ENCODE results near the gene MCOLN1.

Gene MCOLN1

DNA sequence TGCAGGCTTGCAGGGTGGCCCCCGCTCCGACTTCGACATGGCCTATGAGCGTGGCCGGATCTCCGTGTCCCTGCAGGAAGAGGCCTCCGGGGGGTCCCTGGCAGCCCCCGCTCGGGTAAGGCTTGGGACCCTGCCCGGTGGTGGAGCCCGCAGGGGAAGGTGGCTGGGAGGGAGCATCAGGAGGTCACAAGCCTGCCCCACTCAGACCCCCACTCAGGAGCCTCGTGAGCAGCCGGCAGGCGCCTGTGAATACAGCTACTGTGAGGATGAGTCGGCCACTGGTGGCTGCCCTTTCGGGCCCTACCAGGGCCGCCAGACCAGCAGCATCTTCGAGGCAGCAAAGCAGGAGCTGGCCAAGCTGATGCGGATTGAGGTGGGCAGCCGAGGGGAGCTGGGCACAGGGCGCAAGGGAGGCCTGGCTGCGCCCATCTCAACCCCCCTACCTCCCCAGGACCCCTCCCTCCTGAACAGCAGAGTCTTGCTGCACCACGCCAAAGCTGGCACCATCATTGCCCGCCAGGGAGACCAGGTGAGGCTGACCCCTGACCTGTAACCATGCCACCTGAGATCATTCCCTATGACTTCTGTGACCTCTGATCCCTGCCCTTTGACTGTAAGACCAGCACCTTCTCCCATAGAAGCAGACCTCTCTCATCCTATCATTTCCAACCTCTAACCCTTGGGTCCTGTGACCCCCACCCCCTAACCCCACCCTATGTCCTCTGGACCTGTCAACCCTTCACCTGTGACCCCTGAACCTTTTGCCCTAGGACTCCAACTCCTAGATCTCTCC is 20.3 kb downstream of the MCOLN1 start:
- peaks cover 0 to 46% (median 30%) of the 10 kb centered on the region in 4 experiments for H3K36me3 ChIP-seq (ENCODE audit: control insufficient read depth in 4 of 4, insufficient read depth in 4 of 4, low read length in 3 of 4)
- no peak for DNase-seq
- ChIA-PET CTCF (no interaction called here), POLR2A (no interaction called here)
- 99% methylated on average over 22 of the region's 24 CpGs for WGBS (ENCODE audit: insufficient coverage)
- H3K4me3 ChIP-seq (ENCODE audit: control insufficient read depth in 1 of 7, extremely low read depth in 1 of 7, insufficient read depth in 4 of 7, low read depth in 2 of 7, low read length in 6 of 7), result no peak overlapping the region
- H3K4me1 ChIP-seq (ENCODE audit: control extremely low read depth in 1 of 4, control insufficient read depth in 4 of 4, insufficient read depth in 4 of 4, low read length in 3 of 4), result peaks cover 5 to 36% (median 27%) of the 10 kb centered on the region in 4 experiments
- no peaks in the 10 kb centered on the region for H3K9me3 ChIP-seq (ENCODE audit: control extremely low read depth in 1 of 5, control insufficient read depth in 4 of 5, insufficient read depth in 2 of 5, low read depth in 1 of 5, low read length in 4 of 5)
- H3K27me3 ChIP-seq (replicated peaks in 2 of 5; ENCODE audit: control insufficient read depth in 4 of 5, insufficient read depth in 5 of 5, low read length in 4 of 5), result no peaks in the 10 kb centered on the region
- no peak overlapping the region for H3K27ac ChIP-seq (ENCODE audit: insufficient read depth in 1 of 2, low read depth in 1 of 2, low read length in 2 of 2, poor library complexity in 1 of 2, severe bottlenecking in 2 of 2)

DNA sequence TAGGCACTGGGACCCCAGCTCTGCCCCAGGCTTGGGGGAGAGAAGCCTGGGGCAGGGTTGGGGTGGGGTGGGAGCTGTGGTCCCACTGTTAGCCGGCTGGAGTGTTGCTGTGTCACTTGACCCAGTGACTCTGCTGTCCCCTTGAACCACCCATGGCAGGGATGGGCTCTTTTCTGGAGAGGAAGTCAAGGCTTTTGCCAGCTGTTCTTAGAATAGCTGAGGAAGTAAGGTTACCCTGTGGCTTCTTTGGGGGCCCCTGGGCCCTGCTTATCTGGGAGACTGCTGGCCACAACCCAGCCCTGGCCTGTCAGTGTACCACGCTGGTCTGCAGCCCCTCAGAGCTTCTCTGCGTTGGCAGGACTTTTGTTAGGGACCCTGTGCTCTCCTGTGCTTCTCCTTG is 22.2 kb downstream of the MCOLN1 start:
- Histone ChIP-seq H3K9me3 (ENCODE audit: control extremely low read depth in 1 of 5, control insufficient read depth in 4 of 5, insufficient read depth in 2 of 5, low read depth in 1 of 5, low read length in 4 of 5) (no peaks in the 10 kb centered on the region), H3K27ac (ENCODE audit: insufficient read depth in 1 of 2, low read depth in 1 of 2, low read length in 2 of 2, poor library complexity in 1 of 2, severe bottlenecking in 2 of 2) (peak overlapping the region in 1 of 2 experiments; percentile 34), H3K4me3 (ENCODE audit: control insufficient read depth in 1 of 7, extremely low read depth in 1 of 7, insufficient read depth in 4 of 7, low read depth in 2 of 7, low read length in 6 of 7) (peak overlapping the region in 4 of 7 experiments; percentile 4 to 48 (median 21)), H3K27me3 (replicated peaks in 2 of 5; ENCODE audit: control insufficient read depth in 4 of 5, insufficient read depth in 5 of 5, low read length in 4 of 5) (no peaks in the 10 kb centered on the region), H3K4me1 (ENCODE audit: control extremely low read depth in 1 of 4, control insufficient read depth in 4 of 4, insufficient read depth in 4 of 4, low read length in 3 of 4) (peaks cover 5 to 36% (median 27%) of the 10 kb centered on the region in 4 experiments), H3K36me3 (ENCODE audit: control insufficient read depth in 4 of 4, insufficient read depth in 4 of 4, low read length in 3 of 4) (peaks cover 0 to 36% (median 24%) of the 10 kb centered on the region in 4 experiments)
- ChIA-PET CTCF (interaction anchor here (1.2 kb wide), 1 partner anchor 28 kb away, joined by 3 read pairs; no protein-coding TSS in a partner anchor), POLR2A (interaction anchor here (0.6 to 1.3 kb wide), 2 partner anchors 29 to 120 kb away, joined by 3 to 4 read pairs; partner anchors contain the start of gene ZNF358)
- WGBS (ENCODE audit: insufficient coverage), result 0% methylated on average over 3 of the region's 3 CpGs
- DNase-seq, result peak; percentile 34 to 71 (median 67)

GRCh38 chr19:7545300-7545699 is 22.9 kb downstream of the MCOLN1 start:
- no peaks in the 10 kb centered on the region for H3K9me3 ChIP-seq (ENCODE audit: control extremely low read depth in 1 of 5, control insufficient read depth in 4 of 5, insufficient read depth in 2 of 5, low read depth in 1 of 5, low read length in 4 of 5)
- peaks cover 5 to 36% (median 27%) of the 10 kb centered on the region in 4 experiments for H3K4me1 ChIP-seq (ENCODE audit: control extremely low read depth in 1 of 4, control insufficient read depth in 4 of 4, insufficient read depth in 4 of 4, low read length in 3 of 4)
- H3K36me3 ChIP-seq (ENCODE audit: control insufficient read depth in 4 of 4, insufficient read depth in 4 of 4, low read length in 3 of 4), result peaks cover 0 to 37% (median 24%) of the 10 kb centered on the region in 4 experiments
- DNase-seq, result no peak
- no peaks in the 10 kb centered on the region for H3K27me3 ChIP-seq (replicated peaks in 2 of 5; ENCODE audit: control insufficient read depth in 4 of 5, insufficient read depth in 5 of 5, low read length in 4 of 5)
- ChIA-PET CTCF (interaction anchor here (0.6 to 1.0 kb wide), 2 partner anchors 23 to 393 kb away, joined by 4 read pairs; no protein-coding TSS in a partner anchor), POLR2A (interaction anchor here (1.3 kb wide), 1 partner anchor 29 kb away, joined by 4 read pairs; the partner anchor contains the start of gene ZNF358)
- no peak overlapping the region for H3K27ac ChIP-seq (ENCODE audit: insufficient read depth in 1 of 2, low read depth in 1 of 2, low read length in 2 of 2, poor library complexity in 1 of 2, severe bottlenecking in 2 of 2)
- H3K4me3 ChIP-seq (ENCODE audit: control insufficient read depth in 1 of 7, extremely low read depth in 1 of 7, insufficient read depth in 4 of 7, low read depth in 2 of 7, low read length in 6 of 7), result peak overlapping the region in 2 of 7 experiments; percentile 4 to 48
- WGBS (ENCODE audit: insufficient coverage), result 83% methylated on average over 8 of the region's 8 CpGs

DNA sequence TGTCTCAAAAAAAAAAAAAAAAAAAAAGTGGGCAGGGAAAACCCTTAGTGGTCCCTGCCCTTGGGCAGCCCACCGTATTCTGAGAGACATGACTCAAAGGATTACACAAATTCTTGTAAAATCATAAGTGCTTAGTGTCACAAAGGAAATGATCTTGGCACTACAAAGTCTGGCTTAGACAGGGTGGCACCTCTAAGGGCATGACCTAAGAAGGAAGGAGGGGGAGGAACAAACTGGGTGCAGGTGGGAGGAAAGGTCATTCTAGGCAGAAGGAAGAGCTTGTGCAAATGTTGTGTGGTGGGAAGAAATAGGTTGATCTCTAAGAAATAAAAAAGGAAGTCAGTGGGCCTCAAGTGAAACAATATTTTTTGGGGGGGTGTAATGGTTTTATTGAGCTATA is 23.5 kb downstream of the MCOLN1 start:
- no peak overlapping the region for H3K4me3 ChIP-seq (ENCODE audit: control insufficient read depth in 1 of 7, extremely low read depth in 1 of 7, insufficient read depth in 4 of 7, low read depth in 2 of 7, low read length in 6 of 7)
- ChIA-PET CTCF (interaction anchor here (0.6 to 1.2 kb wide), 3 partner anchors 22 to 394 kb away, joined by 4 to 5 read pairs (median 4); a partner anchor contains a TSS), POLR2A (no interaction called here)
- no peaks in the 10 kb centered on the region for H3K27me3 ChIP-seq (replicated peaks in 2 of 5; ENCODE audit: control insufficient read depth in 4 of 5, insufficient read depth in 5 of 5, low read length in 4 of 5)
- H3K4me1 ChIP-seq (ENCODE audit: control extremely low read depth in 1 of 4, control insufficient read depth in 4 of 4, insufficient read depth in 4 of 4, low read length in 3 of 4), result peaks cover 5 to 36% (median 27%) of the 10 kb centered on the region in 4 experiments
- H3K27ac ChIP-seq (ENCODE audit: insufficient read depth in 1 of 2, low read depth in 1 of 2, low read length in 2 of 2, poor library complexity in 1 of 2, severe bottlenecking in 2 of 2), result no peak overlapping the region
- H3K9me3 ChIP-seq (ENCODE audit: control extremely low read depth in 1 of 5, control insufficient read depth in 4 of 5, insufficient read depth in 2 of 5, low read depth in 1 of 5, low read length in 4 of 5), result no peaks in the 10 kb centered on the region
- no CpG with 5 or more reads among the region's 1 CpG for WGBS (ENCODE audit: insufficient coverage)
- H3K36me3 ChIP-seq (ENCODE audit: control insufficient read depth in 4 of 4, insufficient read depth in 4 of 4, low read length in 3 of 4), result peaks cover 0 to 37% (median 24%) of the 10 kb centered on the region in 4 experiments
- peak in 1 of 3 donors; percentile 19 for DNase-seq

DNA sequence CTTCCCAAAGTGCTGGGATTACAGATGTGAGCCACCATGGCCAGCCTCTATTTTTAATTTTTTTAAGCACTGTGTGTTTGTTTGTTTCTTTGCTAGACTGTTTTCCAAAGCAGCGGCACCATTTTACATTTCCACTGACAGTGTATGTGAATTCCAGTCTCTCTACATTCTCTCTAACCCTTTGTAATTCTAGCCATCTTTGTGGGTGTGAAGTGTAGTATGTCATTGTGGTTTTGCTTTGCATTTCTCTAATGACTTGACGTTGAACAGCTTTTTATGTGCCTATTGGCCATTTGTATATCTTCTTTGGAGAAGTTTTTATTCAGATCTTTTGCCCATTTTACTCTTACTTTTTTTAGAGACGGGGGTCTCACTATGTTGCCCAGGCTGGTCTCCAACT is 24.7 kb downstream of the MCOLN1 start:
- no peak for DNase-seq
- CTCF ChIA-PET, result no interaction called here
- 100% methylated on average over 1 of the region's 3 CpGs for WGBS (ENCODE audit: insufficient coverage)
- Histone ChIP-seq H3K9me3 (ENCODE audit: control extremely low read depth in 1 of 5, control insufficient read depth in 4 of 5, insufficient read depth in 2 of 5, low read depth in 1 of 5, low read length in 4 of 5) (no peaks in the 10 kb centered on the region), H3K4me1 (ENCODE audit: control extremely low read depth in 1 of 4, control insufficient read depth in 4 of 4, insufficient read depth in 4 of 4, low read length in 3 of 4) (peaks cover 5 to 36% (median 27%) of the 10 kb centered on the region in 4 experiments), H3K4me3 (ENCODE audit: control insufficient read depth in 1 of 7, extremely low read depth in 1 of 7, insufficient read depth in 4 of 7, low read depth in 2 of 7, low read length in 6 of 7) (no peak overlapping the region), H3K36me3 (ENCODE audit: control insufficient read depth in 4 of 4, insufficient read depth in 4 of 4, low read length in 3 of 4) (peaks cover 0 to 28% (median 15%) of the 10 kb centered on the region in 4 experiments), H3K27me3 (replicated peaks in 2 of 5; ENCODE audit: control insufficient read depth in 4 of 5, insufficient read depth in 5 of 5, low read length in 4 of 5) (no peaks in the 10 kb centered on the region), H3K27ac (ENCODE audit: insufficient read depth in 1 of 2, low read depth in 1 of 2, low read length in 2 of 2, poor library complexity in 1 of 2, severe bottlenecking in 2 of 2) (no peak overlapping the region)
- POLR2A ChIA-PET, result interaction anchor here (0.6 kb wide), 1 partner anchor 880 kb away, joined by 4 read pairs; no protein-coding TSS in a partner anchor

DNA sequence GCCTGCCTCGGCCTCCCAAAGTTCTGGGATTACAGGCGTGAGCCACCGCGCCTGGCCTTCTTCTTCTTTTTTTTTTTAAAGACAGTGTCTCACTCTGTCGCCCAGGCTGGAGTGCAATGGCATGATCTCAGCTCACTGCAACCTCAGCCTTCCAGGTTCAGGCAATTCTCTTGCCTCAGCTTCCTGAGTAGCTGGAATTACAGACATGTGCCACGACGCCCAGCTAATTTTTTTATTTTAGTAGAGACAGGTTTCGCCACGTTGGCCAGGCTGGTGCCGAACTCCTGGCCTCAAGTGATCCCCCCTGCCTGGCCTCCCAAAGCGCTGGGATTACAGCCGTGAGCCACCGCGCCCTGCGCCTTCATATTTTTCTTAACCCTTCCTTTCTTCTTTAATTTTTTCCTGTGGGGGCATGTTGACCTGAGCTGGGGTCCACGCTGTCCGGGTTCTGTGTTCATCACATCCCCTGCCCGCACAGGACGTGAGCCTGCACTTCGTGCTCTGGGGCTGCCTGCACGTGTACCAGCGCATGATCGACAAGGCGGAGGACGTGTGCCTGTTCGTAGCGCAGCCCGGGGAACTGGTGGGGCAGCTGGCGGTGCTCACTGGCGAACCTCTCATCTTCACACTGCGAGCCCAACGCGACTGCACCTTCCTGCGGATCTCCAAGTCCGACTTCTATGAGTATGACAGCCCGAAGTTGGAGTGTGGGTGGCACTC is 27.2 kb downstream of the MCOLN1 start:
- H3K4me3 ChIP-seq (ENCODE audit: control insufficient read depth in 1 of 7, extremely low read depth in 1 of 7, insufficient read depth in 4 of 7, low read depth in 2 of 7, low read length in 6 of 7), result no peak overlapping the region
- peaks cover 0 to 24% (median 14%) of the 10 kb centered on the region in 4 experiments for H3K36me3 ChIP-seq (ENCODE audit: control insufficient read depth in 4 of 4, insufficient read depth in 4 of 4, low read length in 3 of 4)
- peaks cover 5 to 21% (median 18%) of the 10 kb centered on the region in 4 experiments for H3K4me1 ChIP-seq (ENCODE audit: control extremely low read depth in 1 of 4, control insufficient read depth in 4 of 4, insufficient read depth in 4 of 4, low read length in 3 of 4)
- H3K27me3 ChIP-seq (replicated peaks in 2 of 5; ENCODE audit: control insufficient read depth in 4 of 5, insufficient read depth in 5 of 5, low read length in 4 of 5), result no peaks in the 10 kb centered on the region
- DNase-seq, result no peak
- no peaks in the 10 kb centered on the region for H3K9me3 ChIP-seq (ENCODE audit: control extremely low read depth in 1 of 5, control insufficient read depth in 4 of 5, insufficient read depth in 2 of 5, low read depth in 1 of 5, low read length in 4 of 5)
- ChIA-PET POLR2A (no interaction called here), CTCF (no interaction called here)
- 93% methylated on average over 26 of the region's 36 CpGs for WGBS (ENCODE audit: insufficient coverage)
- H3K27ac ChIP-seq (ENCODE audit: insufficient read depth in 1 of 2, low read depth in 1 of 2, low read length in 2 of 2, poor library complexity in 1 of 2, severe bottlenecking in 2 of 2), result no peak overlapping the region

Data from common myeloid progenitor, CD34-positive (primary cell).